Natural killer cell treated with Interleukin-12 subunit alpha and Interleukin-12 subunit beta and Interleukin-15 and Interleukin-18, amount 100 ng/mL, for 72 hours (primary cell): ENCODE data around the gene RPS16. TPM values are rescaled to one million over a fixed set of nuclear protein-coding genes. Genes with fewer than 3 reads are reported as not detected.

Experiments
- ATAC-seq, 2 donors: fragments of 150-1000 bp; cut with Tn5 transposase in 1 of 2; sonication (Bioruptor Pico), chemical (Tn5 transposase) in 1 of 2; 2 replicates each; pipeline ENCODE4 v1.10.0; 2021
- DNase-seq: peaks from one replicate; pipeline ENCODE4 v3.0.0; 2022; ENCODE audit warnings: low spot score
- H3K27ac Mint-ChIP-seq, 2 donors: 1 replicate in 1 of 2; 2 replicates in 1 of 2; pipeline ENCODE4 v1.8.0; 2022; ENCODE audit warnings: mixed read lengths in 2 of 2, mild to moderate bottlenecking in 1 of 2, moderate library complexity in 1 of 2
- H3K27me3 Mint-ChIP-seq, 2 donors: 1 replicate in 1 of 2; 2 replicates in 1 of 2; pipeline ENCODE4 v1.8.0; 2022; ENCODE audit warnings: mixed read lengths in 2 of 2
- H3K36me3 Mint-ChIP-seq: one replicate; pipeline ENCODE4 v1.8.0; 2022; ENCODE audit warnings: mixed read lengths
- H3K4me1 Mint-ChIP-seq, 2 donors: 1 replicate in 1 of 2; 2 replicates in 1 of 2; pipeline ENCODE4 v1.8.0; 2022; ENCODE audit warnings: low read depth in 2 of 2, mixed read lengths in 2 of 2, mild to moderate bottlenecking in 1 of 2
- H3K4me3 Mint-ChIP-seq: one replicate; pipeline ENCODE4 v1.8.0; 2022; ENCODE audit warnings: mixed read lengths
- H3K9me3 Mint-ChIP-seq: 2 replicates; pipeline ENCODE4 v1.8.0; 2022; ENCODE audit warnings: mixed read lengths
- total RNA-seq, 2 donors: library from RNA; stranded (reverse); gene quantifications; one replicate each; pipeline ENCODE4 v1.2.3, GENCODE V29; 2022

The RPS16 gene
- total RNA-seq, 2 donors from 2014 or later: 1,544 to 1,854 TPM

- Mint-ChIP-seq H3K4me1 (peaks cover 56 to 59% of the 10 kb centered on the region in 2 donors), H3K4me3 (peak overlapping the region; percentile 81), H3K27me3 (no peaks in the 10 kb centered on the region), H3K27ac (peak overlapping the region; percentile 78 to 98), H3K36me3 (peaks cover 6% of the 10 kb centered on the region), H3K9me3 (no peaks in the 10 kb centered on the region)
- DNase-seq (no peak), ATAC-seq (no peak)
Observed at GRCh38 chr19:39411081-39411831, 24.5 kb downstream of the RPS16 start.

- ATAC-seq: no peak
- Mint-ChIP-seq H3K36me3 (peaks cover 6% of the 10 kb centered on the region), H3K27ac (peak overlapping the region; percentile 78 to 98), H3K9me3 (no peaks in the 10 kb centered on the region), H3K27me3 (no peaks in the 10 kb centered on the region), H3K4me1 (peaks cover 59 to 62% of the 10 kb centered on the region in 2 donors), H3K4me3 (peak overlapping the region; percentile 81)
- DNase-seq: no peak
Observed at GRCh38 chr19:39410831-39411080, 25.0 kb downstream of the RPS16 start.

GRCh38 chr19:39410017-39410830 lies 25.5 kb downstream of the RPS16 start:
- Mint-ChIP-seq H3K4me1 (peaks cover 58 to 59% of the 10 kb centered on the region in 2 donors), H3K27me3 (no peaks in the 10 kb centered on the region), H3K36me3 (peaks cover 6% of the 10 kb centered on the region), H3K27ac (peak overlapping the region; percentile 78 to 98), H3K4me3 (peak overlapping the region; percentile 81), H3K9me3 (no peaks in the 10 kb centered on the region)
- peak; percentile 77 for DNase-seq
- peak in 1 of 2 donors; percentile 37 for ATAC-seq

- H3K27me3 Mint-ChIP-seq: no peaks in the 10 kb centered on the region
- peak overlapping the region; percentile 78 to 98 for H3K27ac Mint-ChIP-seq
- H3K4me3 Mint-ChIP-seq: peak overlapping the region; percentile 81
- H3K9me3 Mint-ChIP-seq: no peaks in the 10 kb centered on the region
- H3K36me3 Mint-ChIP-seq: peaks cover 6% of the 10 kb centered on the region
- H3K4me1 Mint-ChIP-seq: peaks cover 55 to 56% of the 10 kb centered on the region in 2 donors
- peak; percentile 2 to 13 for ATAC-seq
- DNase-seq: peak; percentile 79
Observed at GRCh38 chr19:39409208-39410016, 26.3 kb downstream of the RPS16 start.

GRCh38 chr19:39408392-39409207 lies 27.1 kb downstream of the RPS16 start:
- DNase-seq (no peak), ATAC-seq (no peak)
- Mint-ChIP-seq H3K27ac (peak overlapping the region; percentile 78 to 98), H3K9me3 (no peaks in the 10 kb centered on the region), H3K27me3 (no peaks in the 10 kb centered on the region), H3K4me3 (peak overlapping the region; percentile 81), H3K36me3 (peaks cover 6% of the 10 kb centered on the region), H3K4me1 (peaks cover 47 to 52% of the 10 kb centered on the region in 2 donors)

- Mint-ChIP-seq H3K36me3 (peaks cover 6% of the 10 kb centered on the region), H3K27me3 (no peaks in the 10 kb centered on the region), H3K4me3 (peak overlapping the region; percentile 81), H3K9me3 (no peaks in the 10 kb centered on the region), H3K27ac (peak overlapping the region; percentile 78 to 98), H3K4me1 (peaks cover 47 to 52% of the 10 kb centered on the region in 2 donors)
- ATAC-seq: no peak
- DNase-seq: no peak
Observed at GRCh38 chr19:39407660-39408391, 27.9 kb downstream of the RPS16 start.

- Mint-ChIP-seq H3K4me1 (peaks cover 52 to 57% of the 10 kb centered on the region in 2 donors), H3K27me3 (no peaks in the 10 kb centered on the region), H3K4me3 (peak overlapping the region; percentile 81), H3K27ac (peak overlapping the region; percentile 78 to 98), H3K36me3 (peaks cover 6% of the 10 kb centered on the region), H3K9me3 (no peaks in the 10 kb centered on the region)
- ATAC-seq: no peak
- no peak for DNase-seq
Observed at GRCh38 chr19:39407410-39407659, 28.4 kb downstream of the RPS16 start.

GRCh38 chr19:39406656-39407409 lies 28.9 kb downstream of the RPS16 start, which contains the start of gene ZFP36:
TSS of gene ZFP36 (plus strand) at chr19:39406847. CDS start at chr19:39406905, 58 bp downstream.
- Mint-ChIP-seq H3K4me1 (peaks cover 52 to 58% of the 10 kb centered on the region in 2 donors), H3K27me3 (no peaks in the 10 kb centered on the region), H3K4me3 (peak within 1 kb of the TSS; percentile 81), H3K27ac (peak within 1 kb of the TSS; percentile 78 to 98), H3K36me3 (peaks cover 6% of the 10 kb centered on the region), H3K9me3 (no peaks in the 10 kb centered on the region)
- peak; percentile 51 to 68 for ATAC-seq
- peak; percentile 85 for DNase-seq

GRCh38 chr19:39405958-39406655 lies 29.6 kb downstream of the RPS16 start:
- Mint-ChIP-seq H3K27ac (peak overlapping the region; percentile 78 to 98), H3K36me3 (peaks cover 6% of the 10 kb centered on the region), H3K9me3 (no peaks in the 10 kb centered on the region), H3K4me3 (peak overlapping the region; percentile 81), H3K27me3 (no peaks in the 10 kb centered on the region), H3K4me1 (peaks cover 52 to 58% of the 10 kb centered on the region in 2 donors)
- no peak for ATAC-seq
- DNase-seq: no peak

- Mint-ChIP-seq H3K4me1 (peaks cover 50 to 55% of the 10 kb centered on the region in 2 donors), H3K9me3 (no peaks in the 10 kb centered on the region), H3K27ac (peak overlapping the region in 1 of 2 donors; percentile 23), H3K27me3 (no peaks in the 10 kb centered on the region), H3K36me3 (peaks cover 6% of the 10 kb centered on the region), H3K4me3 (peak overlapping the region; percentile 6)
- no peak for ATAC-seq
- DNase-seq: no peak
Observed at GRCh38 chr19:39405261-39405957, 30.3 kb downstream of the RPS16 start.
